Spleen (tissue), 7 donors: ENCODE measurements around the gene OTULIN.

Experiments used
- POLR2A ChIP-seq, 3 donors: fragments of 450-650 bp; IDR thresholded peaks; one replicate each; pipeline ENCODE4 v1.5.1; 2017; ENCODE audit warnings: antibody characterized with exemption in 3 of 3, mild to moderate bottlenecking in 1 of 3
- POLR2AphosphoS5 ChIP-seq, 3 donors: sonication (generic); formaldehyde crosslinking; IDR thresholded peaks; one replicate each; pipeline ENCODE4 v1.5.1; 2017; ENCODE audit warnings: antibody characterized with exemption in 3 of 3
- TF ChIP-seq, protein P1 (sequence below), 11 experiments: fragments of 200-600 bp in 7 of 11; fragments of 450-650 bp in 4 of 11; sonication (generic) in 4 of 11; IDR thresholded peaks in 8 of 11; conservative IDR thresholded peaks in 3 of 11; 1 replicate in 7 of 11; 2 replicates in 4 of 11; pipeline versions ENCODE4 v1.4.0 to v1.8.0; 2016 to 2021; ENCODE audit warnings: antibody characterized with exemption in 11 of 11, inconsistent platforms in 4 of 11, mild to moderate bottlenecking in 1 of 11
- donor health status: DM: no; HTN: no; CAD: no; lungs with moderate emphysema.
- donor health status: DM: no; HTN: no; CAD: no.
- donor health status: DM: no; HTN: no; CAD: no.

- TF ChIP-seq, protein P1, sequence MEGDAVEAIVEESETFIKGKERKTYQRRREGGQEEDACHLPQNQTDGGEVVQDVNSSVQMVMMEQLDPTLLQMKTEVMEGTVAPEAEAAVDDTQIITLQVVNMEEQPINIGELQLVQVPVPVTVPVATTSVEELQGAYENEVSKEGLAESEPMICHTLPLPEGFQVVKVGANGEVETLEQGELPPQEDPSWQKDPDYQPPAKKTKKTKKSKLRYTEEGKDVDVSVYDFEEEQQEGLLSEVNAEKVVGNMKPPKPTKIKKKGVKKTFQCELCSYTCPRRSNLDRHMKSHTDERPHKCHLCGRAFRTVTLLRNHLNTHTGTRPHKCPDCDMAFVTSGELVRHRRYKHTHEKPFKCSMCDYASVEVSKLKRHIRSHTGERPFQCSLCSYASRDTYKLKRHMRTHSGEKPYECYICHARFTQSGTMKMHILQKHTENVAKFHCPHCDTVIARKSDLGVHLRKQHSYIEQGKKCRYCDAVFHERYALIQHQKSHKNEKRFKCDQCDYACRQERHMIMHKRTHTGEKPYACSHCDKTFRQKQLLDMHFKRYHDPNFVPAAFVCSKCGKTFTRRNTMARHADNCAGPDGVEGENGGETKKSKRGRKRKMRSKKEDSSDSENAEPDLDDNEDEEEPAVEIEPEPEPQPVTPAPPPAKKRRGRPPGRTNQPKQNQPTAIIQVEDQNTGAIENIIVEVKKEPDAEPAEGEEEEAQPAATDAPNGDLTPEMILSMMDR (IDR thresholded peaks at IDR 0.05 in 8 of 11, conservative IDR thresholded peaks at IDR 0.05 in 3 of 11), result no peak
- TF ChIP-seq POLR2A (IDR thresholded peaks at IDR 0.05) (no peak), POLR2AphosphoS5 (IDR thresholded peaks at IDR 0.05) (peak in 1 of 3 donors; percentile 48)
Observed at GRCh38 chr5:14712666-14713065, 48.1 kb downstream of the OTULIN start.
